Femur (tissue), 1 donor: Measurements from ENCODE around the gene PAK5.

Experiments
- DNase-seq: peaks from one replicate; pipeline ENCODE4 v3.0.0-alpha.2; 2017

Gene PAK5

DNA sequence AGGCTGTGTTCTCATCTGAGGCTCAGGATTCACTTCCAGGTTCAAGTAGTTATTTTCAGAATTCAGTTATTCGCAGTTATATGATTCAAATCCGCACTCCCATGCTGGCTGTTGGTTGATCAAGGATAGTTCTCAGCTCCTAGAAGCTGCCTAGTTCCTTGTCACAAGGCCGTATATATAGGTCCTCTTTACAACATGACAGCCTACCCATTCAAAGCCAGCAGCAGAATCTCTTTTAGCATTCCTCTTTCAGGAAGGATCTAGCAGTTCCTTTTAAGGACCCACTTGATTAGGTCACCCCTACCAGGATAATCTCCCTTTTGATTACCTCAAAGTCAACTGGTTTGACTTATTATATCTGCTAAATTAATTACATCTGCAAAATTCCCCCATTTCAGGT is 348.2 kb downstream of the PAK5 start:
- no peak for DNase-seq

DNA sequence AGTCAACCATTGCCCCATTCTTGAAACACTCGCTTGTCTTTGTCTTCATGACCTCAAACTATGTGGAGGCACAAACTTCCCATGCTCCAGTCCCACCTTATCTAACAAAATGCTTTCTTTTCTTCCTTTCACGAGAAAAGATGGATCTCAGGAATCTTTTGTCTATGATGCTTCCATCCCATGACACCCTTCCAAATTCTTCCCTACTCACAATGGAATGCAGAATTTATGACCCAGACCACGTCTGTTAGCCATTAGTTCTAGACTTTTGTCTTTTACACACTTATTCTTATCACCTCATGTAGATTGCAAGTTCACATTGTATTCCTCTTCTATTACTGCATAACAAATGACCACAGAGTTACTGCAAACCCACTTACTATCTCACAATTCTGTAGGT is 348.7 kb downstream of the PAK5 start:
- no peak for DNase-seq

DNA sequence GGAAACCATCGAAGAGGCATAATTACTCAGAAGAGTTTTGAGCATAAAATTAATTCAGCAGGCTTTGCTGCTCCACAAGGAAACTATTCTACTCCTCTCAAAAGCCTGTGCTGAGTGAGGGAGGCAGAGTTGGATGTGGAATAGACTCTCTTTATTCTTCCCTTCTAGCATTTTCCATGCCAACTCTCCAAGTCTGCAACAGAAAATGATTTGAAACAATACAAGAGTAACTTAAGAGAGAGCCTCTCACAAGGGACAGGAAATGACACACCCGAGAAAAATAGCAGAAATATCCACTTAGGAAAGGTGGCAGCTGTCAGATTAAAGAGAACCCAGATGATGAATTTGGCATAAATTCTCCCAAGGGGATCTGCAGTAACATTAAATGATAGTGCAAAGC is 350.8 kb downstream of the PAK5 start:
- no peak for DNase-seq
